Hepatocyte (in vitro differentiated cells): ENCODE data around the gene CMC2.

Source experiments
- CTCF ChIP-seq: fragments of 200-600 bp; sonication (generic); IDR thresholded peaks from 2 replicates; pipeline ENCODE4 v1.5.1; 2016; ENCODE audit warnings: antibody characterized with exemption, mild to moderate bottlenecking; ENCODE audit not compliant: poor library complexity
- EZH2 ChIP-seq: fragments of 200-600 bp; sonication (generic); IDR thresholded peaks from 2 replicates; pipeline ENCODE4 v1.6.1; 2016; ENCODE audit warnings: antibody characterized with exemption, mild to moderate bottlenecking, borderline replicate concordance

DNA sequence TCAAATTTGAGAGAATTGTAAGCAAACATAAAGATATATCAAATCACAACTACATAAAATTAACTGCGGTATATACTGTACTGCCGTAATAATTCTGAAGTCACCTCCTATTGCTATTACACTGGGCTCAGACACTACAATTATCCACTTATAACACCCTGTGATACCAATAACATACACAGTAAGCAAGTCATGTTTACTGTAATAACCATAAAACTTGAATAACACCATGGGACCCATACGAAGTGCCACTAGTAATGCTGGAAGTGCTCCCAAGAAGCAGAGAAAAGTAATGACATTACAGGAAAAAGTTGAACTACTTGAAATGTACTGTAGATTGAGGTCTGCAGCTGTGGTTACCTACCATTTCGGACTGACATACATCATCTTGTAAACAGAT, 24.0 kb downstream of the CMC2 start:
- TF ChIP-seq CTCF (no peak), EZH2 (no peak)
